Gastrocnemius medialis (tissue), 4 donors: ENCODE results near the gene CCDC68. TPM values are rescaled to one million over a fixed set of nuclear protein-coding genes. Genes with fewer than 3 reads are reported as not detected.

Experiments
- ATAC-seq, 2 donors: fragments of 150-250 bp; one replicate each; pipeline ENCODE4 v1.9.1; 2016
- DNase-seq, 2 donors: peaks; one replicate each; pipeline ENCODE4 v3.0.0-alpha.2; 2019
- H3K27ac ChIP-seq, 4 donors: fragments of 200-600 bp; sonication (generic); 1 replicate in 1 of 4; 2 replicates in 3 of 4; pipeline ENCODE4 v1.5.1; 2016 to 2018; ENCODE audit warnings: mild to moderate bottlenecking in 2 of 4, moderate library complexity in 1 of 4
- H3K27me3 ChIP-seq, 3 donors: fragments of 200-600 bp; sonication (generic) in 2 of 3; 1 replicate in 1 of 3; 2 replicates in 2 of 3; pipeline versions ENCODE4 v1.5.1 to v1.6.0; 2016 to 2019; ENCODE audit warnings: mild to moderate bottlenecking in 1 of 3, moderate library complexity in 1 of 3
- H3K36me3 ChIP-seq, 2 donors: fragments of 200-600 bp; sonication (generic) in 1 of 2; one replicate each; pipeline ENCODE4 v1.5.1; 2017 to 2018
- H3K4me1 ChIP-seq, 2 donors: fragments of 200-600 bp; sonication (generic) in 1 of 2; one replicate each; pipeline ENCODE4 v1.5.1; 2016 to 2017; ENCODE audit warnings: mild to moderate bottlenecking in 2 of 2
- H3K4me3 ChIP-seq, 4 donors: fragments of 200-600 bp; sonication (generic) in 3 of 4; 1 replicate in 1 of 4; 2 replicates in 3 of 4; pipeline ENCODE4 v1.5.1; 2016 to 2019; ENCODE audit warnings: mild to moderate bottlenecking in 2 of 4
- H3K9me3 ChIP-seq, 3 donors: fragments of 200-600 bp; sonication (generic) in 2 of 3; 1 replicate in 1 of 3; 2 replicates in 2 of 3; pipeline ENCODE4 v1.5.1; 2016 to 2019
- POLR2A ChIP-seq, 2 donors: fragments of 450-650 bp; IDR thresholded peaks; one replicate each; pipeline ENCODE4 v1.6.1; 2017; ENCODE audit warnings: antibody characterized with exemption in 2 of 2, mild to moderate bottlenecking in 2 of 2, moderate library complexity in 2 of 2
- in situ Hi-C, 4 donors: fragments of 200-750 bp; cut with MboI; loops; one replicate each; pipeline versions ENCODE4 v1.15.0 to v1.8.0; 2017; ENCODE audit warnings: low sequenced_read_pairs in 4 of 4
- intact Hi-C: fragments of 100-400 bp; cut with DNase I; formaldehyde crosslinking; loops from one replicate; pipeline ENCODE4 v1.15.1; 2023; ENCODE audit warnings: low total_unique reads
- total RNA-seq, 4 donors: library from RNA; depleted of rRNA; stranded (reverse); fragments of >200 nt; gene quantifications; one replicate each; pipeline versions ENCODE4 v1.1.0 to v1.2.3, GENCODE V29; 2016
- TF ChIP-seq, protein P1 (sequence below), 5 experiments: fragments of 450-650 bp in 3 of 5; fragments of 200-600 bp in 2 of 5; sonication (generic) in 2 of 5; IDR thresholded peaks in 4 of 5; conservative IDR thresholded peaks in 1 of 5; 1 replicate in 4 of 5; 2 replicates in 1 of 5; pipeline ENCODE4 v1.5.1; 2016 to 2019; ENCODE audit warnings: antibody characterized with exemption in 5 of 5, mild to moderate bottlenecking in 3 of 5, moderate library complexity in 3 of 5

CCDC68 gene
- total RNA-seq, 4 donors from 2014 or later: 2.4 to 6.0 (median 4.5) TPM

GRCh38 chr18:54967786-54968185 lies 8.5 kb upstream of the CCDC68 start:
- H3K27ac ChIP-seq: no peak overlapping the region
- intact Hi-C loops (no loop called here), in situ Hi-C loops (loop anchor here in 1 of 4 donors (25.0 kb wide), 1 partner anchor 105 kb away; no protein-coding TSS in a partner anchor)
- no peak for TF ChIP-seq POLR2A (IDR thresholded peaks at IDR 0.05)
- TF ChIP-seq, protein P1, sequence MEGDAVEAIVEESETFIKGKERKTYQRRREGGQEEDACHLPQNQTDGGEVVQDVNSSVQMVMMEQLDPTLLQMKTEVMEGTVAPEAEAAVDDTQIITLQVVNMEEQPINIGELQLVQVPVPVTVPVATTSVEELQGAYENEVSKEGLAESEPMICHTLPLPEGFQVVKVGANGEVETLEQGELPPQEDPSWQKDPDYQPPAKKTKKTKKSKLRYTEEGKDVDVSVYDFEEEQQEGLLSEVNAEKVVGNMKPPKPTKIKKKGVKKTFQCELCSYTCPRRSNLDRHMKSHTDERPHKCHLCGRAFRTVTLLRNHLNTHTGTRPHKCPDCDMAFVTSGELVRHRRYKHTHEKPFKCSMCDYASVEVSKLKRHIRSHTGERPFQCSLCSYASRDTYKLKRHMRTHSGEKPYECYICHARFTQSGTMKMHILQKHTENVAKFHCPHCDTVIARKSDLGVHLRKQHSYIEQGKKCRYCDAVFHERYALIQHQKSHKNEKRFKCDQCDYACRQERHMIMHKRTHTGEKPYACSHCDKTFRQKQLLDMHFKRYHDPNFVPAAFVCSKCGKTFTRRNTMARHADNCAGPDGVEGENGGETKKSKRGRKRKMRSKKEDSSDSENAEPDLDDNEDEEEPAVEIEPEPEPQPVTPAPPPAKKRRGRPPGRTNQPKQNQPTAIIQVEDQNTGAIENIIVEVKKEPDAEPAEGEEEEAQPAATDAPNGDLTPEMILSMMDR (IDR thresholded peaks at IDR 0.05 in 4 of 5, conservative IDR thresholded peaks at IDR 0.05 in 1 of 5): no peak
- no peaks in the 10 kb centered on the region for H3K36me3 ChIP-seq
- H3K9me3 ChIP-seq: no peaks in the 10 kb centered on the region
- H3K4me1 ChIP-seq: no peaks in the 10 kb centered on the region
- no peaks in the 10 kb centered on the region for H3K27me3 ChIP-seq
- ATAC-seq (no peak), DNase-seq (no peak)
- no peak overlapping the region for H3K4me3 ChIP-seq

DNA sequence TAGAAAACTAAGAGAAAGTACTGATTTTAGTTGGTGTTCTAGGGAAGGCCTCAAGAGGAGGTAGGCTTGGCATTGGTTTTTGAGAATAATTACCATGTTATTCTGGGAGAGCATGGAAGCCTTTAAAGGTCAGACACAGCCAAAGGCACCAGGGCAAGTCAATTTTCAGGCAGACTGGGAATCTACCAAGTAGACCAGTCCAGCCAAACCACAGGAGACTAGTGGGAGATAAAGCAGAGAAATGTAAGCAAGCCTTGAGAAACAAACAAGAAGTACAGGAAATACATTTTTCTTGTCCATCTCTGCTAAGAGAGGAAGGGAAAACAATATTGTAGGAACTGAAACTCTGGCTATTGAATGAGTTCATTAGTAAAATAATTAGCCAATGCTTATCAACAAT lies 5.5 kb upstream of the CCDC68 start:
- Histone ChIP-seq H3K4me1 (no peaks in the 10 kb centered on the region), H3K9me3 (no peaks in the 10 kb centered on the region), H3K4me3 (no peak overlapping the region), H3K27ac (no peak overlapping the region), H3K27me3 (peaks cover 0 to 7% (median 3%) of the 10 kb centered on the region in 3 donors), H3K36me3 (no peaks in the 10 kb centered on the region)
- intact Hi-C loops (no loop called here), in situ Hi-C loops (loop anchor here in 1 of 4 donors (25.0 kb wide), 1 partner anchor 102 kb away; no protein-coding TSS in a partner anchor)
- no peak for DNase-seq
- ATAC-seq: no peak
- no peak for TF ChIP-seq POLR2A (IDR thresholded peaks at IDR 0.05)
- TF ChIP-seq, protein P1 (IDR thresholded peaks at IDR 0.05 in 4 of 5, conservative IDR thresholded peaks at IDR 0.05 in 1 of 5): no peak

DNA sequence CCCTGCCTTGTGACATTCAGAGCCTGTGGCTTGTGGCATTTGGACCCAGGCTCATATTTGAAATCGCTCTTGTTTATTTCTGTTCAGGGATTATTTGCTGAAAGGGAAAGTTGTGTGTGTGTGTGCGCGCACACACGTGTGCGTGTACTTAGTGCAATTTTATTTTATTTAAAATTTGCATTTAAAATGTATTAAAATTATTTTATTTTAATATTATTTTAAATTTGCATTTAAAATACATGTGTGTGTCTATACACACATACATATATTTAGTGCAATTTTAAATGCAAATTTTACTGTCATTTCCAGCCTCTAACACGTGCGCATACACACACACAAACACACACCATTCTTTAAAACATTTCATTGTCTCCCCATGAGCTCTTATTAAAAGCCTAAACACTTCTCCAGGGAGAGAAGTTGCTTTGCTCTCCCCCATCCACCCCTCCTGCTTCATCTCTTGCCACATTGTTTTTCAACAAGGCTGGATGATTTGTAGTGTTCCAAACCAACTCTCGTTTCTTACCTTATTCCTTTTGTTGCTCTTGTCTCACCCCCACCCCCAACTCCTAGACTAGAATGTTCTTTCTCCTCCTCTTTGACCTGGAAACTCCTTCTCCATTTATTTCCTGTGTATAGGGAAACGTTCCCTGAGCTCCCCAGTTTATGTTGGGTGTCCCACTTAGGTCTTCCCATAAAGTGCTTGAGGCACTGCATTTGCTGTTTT lies 3.8 kb upstream of the CCDC68 start:
- Histone ChIP-seq H3K4me3 (no peak overlapping the region), H3K4me1 (no peaks in the 10 kb centered on the region), H3K27ac (no peak overlapping the region), H3K36me3 (no peaks in the 10 kb centered on the region), H3K27me3 (peaks cover 0 to 12% (median 9%) of the 10 kb centered on the region in 3 donors), H3K9me3 (no peaks in the 10 kb centered on the region)
- intact Hi-C loops (no loop called here), in situ Hi-C loops (loop anchor here in 1 of 4 donors (25.0 kb wide), 1 partner anchor 101 kb away; no protein-coding TSS in a partner anchor)
- ATAC-seq (no peak), DNase-seq (no peak)
- no peak for TF ChIP-seq POLR2A (IDR thresholded peaks at IDR 0.05)
- TF ChIP-seq, protein P1 (IDR thresholded peaks at IDR 0.05 in 4 of 5, conservative IDR thresholded peaks at IDR 0.05 in 1 of 5): no peak

- TF ChIP-seq, protein P1 (IDR thresholded peaks at IDR 0.05 in 4 of 5, conservative IDR thresholded peaks at IDR 0.05 in 1 of 5): no peak
- TF ChIP-seq POLR2A (IDR thresholded peaks at IDR 0.05): no peak
- H3K27me3 ChIP-seq: peaks cover 0 to 12% (median 9%) of the 10 kb centered on the region in 3 donors
- ATAC-seq (no peak), DNase-seq (no peak)
- in situ Hi-C loops: loop anchor here in 1 of 4 donors (25.0 kb wide), 1 partner anchor 100 kb away; no protein-coding TSS in a partner anchor
- no peak overlapping the region for H3K27ac ChIP-seq
- H3K9me3 ChIP-seq: no peaks in the 10 kb centered on the region
- no peaks in the 10 kb centered on the region for H3K36me3 ChIP-seq
- no peak overlapping the region for H3K4me3 ChIP-seq
- no peaks in the 10 kb centered on the region for H3K4me1 ChIP-seq
- intact Hi-C loops: no loop called here
These were observed 2.6 kb upstream of the CCDC68 start for GRCh38 chr18:54961868-54962267.
